Activated CD4-positive, alpha-beta T cell treated with anti-CD3 and anti-CD28 coated beads, Interleukin-2, amount 50 U/mL, for 1 hour (primary cell): ENCODE data around the gene RASAL2.
A peak's percentile ranks its signal among the peaks of the same experiment; 100 is the strongest.

ENCODE experiments used
- DNase-seq: peaks from one replicate; pipeline ENCODE4 v3.0.0-alpha.2; 2020

Gene RASAL2

DNA sequence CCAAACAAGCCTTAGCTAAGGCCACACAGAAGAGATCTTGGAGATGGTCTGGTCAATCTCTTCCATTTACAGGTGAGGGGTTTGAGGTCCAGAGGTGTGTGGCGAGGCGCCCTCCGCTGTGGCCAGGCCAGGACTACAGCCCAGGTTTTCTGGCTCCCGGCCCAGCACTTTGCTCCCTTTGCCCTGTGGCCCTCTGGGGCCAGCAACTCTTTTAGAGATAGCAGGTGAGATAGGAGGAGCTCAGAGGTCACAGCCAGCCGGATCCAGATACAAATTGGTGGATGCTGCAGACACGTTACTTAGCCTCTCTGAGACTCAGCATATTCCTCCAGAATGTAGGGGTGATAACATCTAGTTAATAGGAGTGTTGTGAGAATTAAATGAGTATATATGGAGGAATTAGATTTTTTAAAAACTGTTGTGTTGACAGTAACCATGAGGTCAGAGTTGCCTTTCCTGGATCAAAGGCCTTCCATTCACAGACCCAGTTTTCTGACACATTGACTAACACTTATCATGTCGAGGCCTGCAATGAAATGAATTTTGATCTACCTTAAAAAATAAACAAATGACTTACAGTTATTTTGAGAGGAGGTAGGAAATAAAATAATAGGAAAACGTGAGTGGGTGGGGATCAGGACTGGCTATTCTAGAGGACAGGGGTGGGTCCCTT lies 435.6 kb downstream of the RASAL2 start:
- no peak for DNase-seq

DNA sequence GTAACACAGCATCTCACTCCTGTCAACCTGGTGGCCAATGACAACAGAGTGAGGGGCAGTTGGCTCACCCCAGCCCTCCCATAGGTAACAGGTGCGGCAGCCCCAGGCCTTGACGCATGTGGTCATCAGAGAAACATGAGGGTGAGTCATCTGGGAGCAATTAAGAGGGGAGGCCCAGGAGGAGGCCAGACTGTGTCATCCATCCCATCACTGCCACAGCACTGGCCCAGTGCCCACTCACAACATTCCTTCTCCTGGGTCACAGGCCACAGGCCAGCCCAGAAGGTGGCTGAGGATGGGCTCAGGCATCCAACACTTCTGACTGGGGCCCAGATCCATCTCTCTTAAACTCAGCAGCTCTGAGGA lies 436.1 kb downstream of the RASAL2 start:
- no peak for DNase-seq

DNA sequence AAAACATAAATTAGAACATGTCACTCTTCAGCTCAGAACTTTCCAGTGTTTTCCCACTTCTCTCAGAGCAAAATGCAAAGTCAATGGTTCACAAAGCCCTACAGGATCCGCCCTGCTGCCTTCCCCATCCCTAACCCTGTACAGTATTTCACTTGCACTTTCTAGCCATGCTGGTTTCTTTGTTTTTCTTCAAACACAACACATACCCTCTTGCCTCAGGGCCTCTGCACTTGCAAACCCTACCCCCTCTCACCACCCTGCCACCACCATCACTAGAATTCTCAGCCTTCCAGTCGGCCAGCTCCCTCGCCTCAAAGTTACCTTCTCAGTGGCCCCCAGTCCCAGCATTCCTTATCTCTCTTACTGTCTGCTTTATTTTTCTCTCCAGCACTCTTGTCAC lies 436.6 kb downstream of the RASAL2 start:
- no peak for DNase-seq

DNA sequence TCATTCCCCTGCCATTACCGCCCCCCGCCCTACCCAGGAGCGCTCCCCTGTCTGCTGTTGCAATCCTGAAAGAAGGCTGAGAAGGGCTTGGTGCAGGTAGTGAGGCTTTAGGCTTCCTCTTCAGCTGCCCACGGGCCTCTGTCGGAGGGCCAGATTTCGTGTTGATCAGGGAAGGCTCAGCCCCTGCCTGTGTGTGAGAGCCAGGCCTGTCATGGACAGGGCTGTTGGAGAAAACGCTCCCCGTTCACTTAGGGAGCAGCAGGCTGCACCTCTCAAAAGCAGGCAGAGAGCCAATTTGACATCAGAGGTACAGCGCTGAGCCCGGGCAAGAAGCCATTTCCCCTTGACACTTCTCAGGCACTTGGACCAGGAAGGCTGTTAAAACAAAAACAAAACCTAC lies 438.0 kb downstream of the RASAL2 start:
- DNase-seq, result no peak

DNA sequence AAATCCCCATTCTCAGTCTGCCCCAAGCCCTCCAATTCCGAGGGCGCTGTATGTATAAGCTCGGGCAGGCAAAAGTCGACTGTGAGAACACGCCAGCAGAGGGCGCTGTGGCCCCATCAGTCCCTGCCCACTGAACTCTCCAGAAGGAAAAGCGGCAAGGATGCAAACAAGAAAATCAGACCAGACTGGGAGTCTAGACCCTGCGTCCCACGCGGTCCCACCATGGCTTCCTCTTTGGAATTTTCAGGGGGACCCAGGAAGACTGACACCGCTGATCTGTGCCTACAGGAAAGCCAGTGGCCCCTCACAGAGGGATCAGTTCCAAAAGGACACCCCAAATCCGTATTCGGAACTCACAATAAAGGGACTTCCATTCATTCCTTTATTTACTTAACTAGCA lies 438.5 kb downstream of the RASAL2 start:
- DNase-seq, result peak; percentile 75

DNA sequence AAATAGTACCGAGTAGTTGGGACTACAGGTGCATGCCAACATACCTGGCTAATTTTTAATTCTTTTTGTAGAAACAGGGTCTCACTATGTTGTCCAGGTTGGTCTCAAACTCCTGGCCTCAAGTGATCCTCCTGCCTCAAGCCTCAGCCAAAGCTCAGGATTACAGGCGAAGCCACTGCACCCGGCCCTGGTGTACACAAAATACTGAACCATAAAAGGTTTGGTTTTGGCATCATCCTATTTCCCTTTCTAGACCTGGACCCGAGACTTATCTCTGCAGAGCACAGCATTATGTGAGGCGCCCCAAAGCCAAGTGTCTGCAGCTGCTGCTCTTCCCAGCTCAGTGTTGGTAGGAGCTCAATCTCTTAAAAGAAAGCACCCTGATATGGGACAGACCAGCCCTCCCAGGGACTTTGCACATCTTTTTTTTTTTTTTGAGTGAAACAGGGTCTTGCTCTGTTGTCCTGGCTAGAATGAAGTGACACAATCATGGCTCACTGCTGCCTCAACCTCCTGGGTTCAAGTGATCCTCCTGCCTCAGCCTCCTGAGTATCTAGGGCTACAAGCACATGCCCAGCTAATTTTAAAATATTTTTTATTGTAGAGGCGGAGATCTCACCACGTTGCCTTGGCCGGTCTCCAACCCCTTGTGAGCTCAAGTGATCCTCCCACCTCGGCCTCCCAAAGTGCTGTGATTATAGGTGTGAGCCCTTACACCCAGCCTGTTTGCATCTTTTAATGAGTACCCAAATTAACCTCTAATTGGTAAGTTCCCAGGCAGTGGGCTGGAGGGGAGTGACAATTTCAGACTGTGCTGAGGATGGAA lies 439.4 kb downstream of the RASAL2 start:
- no peak for DNase-seq
